CD4-positive, alpha-beta T cell treated with Interleukin-15 for 1 hour (primary cell): Measurements from ENCODE around the gene DDN.

ENCODE experiments used
- DNase-seq: peaks from one replicate; pipeline ENCODE4 v3.0.0-alpha.2; 2020

Gene DDN

DNA sequence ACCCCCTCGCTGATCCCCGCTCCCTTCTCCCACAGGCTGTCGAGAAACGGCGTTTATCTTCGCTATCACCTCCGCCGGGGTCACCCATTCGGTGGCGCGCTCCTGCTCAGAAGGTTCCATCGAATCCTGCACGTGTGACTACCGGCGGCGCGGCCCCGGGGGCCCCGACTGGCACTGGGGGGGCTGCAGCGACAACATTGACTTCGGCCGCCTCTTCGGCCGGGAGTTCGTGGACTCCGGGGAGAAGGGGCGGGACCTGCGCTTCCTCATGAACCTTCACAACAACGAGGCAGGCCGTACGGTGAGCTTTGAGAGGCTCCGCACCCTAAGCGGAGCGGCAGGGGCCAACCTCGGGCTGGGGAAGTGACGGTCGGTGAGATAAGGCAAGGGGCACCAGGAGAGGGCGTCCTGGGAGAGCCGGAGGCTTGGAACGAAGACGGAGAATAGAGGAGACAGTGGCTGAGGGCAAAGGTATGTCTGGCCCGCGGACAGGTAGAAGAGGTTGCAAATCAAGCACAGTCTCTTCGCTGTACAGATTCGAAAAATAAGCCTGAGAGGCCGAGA, 18.7 kb downstream of the DDN start:
- peak; percentile 30 for DNase-seq

DNA sequence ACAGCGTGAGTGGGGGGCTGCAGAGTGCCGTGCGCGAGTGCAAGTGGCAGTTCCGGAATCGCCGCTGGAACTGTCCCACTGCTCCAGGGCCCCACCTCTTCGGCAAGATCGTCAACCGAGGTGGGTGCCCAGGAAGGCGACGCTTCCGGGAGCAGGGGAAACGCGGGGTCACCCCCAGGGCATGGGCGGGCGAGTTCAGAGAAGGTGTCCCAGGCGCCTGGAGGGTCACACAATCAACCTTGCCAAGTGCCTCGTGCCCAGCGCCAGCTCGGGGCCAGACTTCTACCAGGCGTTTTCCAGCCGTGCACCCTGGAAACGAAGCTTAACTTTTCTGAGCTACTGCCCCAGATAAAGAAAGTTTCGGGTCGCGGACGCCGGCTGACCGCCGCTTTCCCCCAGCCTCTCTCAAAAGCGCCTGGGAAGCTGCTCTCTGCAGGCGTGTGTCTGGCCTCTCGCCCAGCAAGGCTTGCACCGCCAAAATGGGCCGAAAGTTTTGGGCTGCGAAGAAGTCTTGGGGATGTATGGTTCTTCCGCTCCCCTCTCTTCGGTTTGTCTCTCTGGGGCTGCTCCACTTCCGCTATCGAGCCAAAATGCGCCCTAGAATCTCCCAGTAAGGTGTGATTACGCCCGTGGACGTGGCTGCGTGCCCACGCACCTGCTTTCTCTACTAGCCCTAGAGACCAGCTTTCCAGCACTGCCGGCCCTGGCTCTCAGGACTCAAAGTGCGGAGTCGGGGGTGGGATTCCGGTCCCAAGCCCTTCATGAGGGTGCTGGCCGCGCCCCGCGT, 19.4 kb downstream of the DDN start:
- peak; percentile 38 for DNase-seq

DNA sequence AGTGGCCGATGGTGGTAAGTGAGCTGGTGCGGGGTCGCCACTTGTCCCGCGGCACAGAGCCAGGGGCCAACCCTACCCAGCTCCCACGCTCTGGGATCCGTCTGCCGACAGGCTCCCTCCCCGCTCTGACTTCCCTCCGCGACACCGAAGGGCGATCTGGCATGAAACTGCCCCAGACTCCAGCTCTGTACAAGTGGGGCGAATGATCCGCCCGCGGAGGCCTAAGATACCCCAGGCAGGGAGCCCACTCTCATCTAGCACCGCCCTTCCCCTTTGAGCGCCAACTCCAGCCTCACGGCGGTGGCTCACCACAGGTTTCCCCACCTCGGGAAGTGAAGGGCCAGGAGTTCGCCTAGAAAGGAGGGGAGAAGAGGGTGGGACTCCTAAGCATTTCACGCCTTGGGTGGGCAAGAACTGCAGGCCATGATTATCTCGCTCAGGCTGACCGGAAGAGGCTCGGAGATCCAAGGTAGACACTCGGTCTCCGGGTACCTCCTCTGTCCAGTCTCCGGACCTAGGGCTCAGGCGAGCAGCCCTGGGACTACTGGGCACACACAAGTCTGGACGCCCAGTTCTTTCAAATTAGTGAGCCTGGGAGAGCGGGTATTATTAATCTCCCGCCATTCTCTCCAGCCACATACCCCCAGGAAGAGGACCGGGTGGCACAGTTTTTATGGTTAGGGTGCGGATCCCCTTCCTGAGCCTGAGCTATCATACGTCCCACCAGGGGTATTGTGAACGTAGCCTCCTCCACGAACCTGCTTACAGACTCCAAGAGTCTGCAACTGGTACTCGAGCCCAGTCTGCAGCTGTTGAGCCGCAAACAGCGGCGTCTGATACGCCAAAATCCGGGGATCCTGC, 20.2 kb downstream of the DDN start:
- DNase-seq: no peak

DNA sequence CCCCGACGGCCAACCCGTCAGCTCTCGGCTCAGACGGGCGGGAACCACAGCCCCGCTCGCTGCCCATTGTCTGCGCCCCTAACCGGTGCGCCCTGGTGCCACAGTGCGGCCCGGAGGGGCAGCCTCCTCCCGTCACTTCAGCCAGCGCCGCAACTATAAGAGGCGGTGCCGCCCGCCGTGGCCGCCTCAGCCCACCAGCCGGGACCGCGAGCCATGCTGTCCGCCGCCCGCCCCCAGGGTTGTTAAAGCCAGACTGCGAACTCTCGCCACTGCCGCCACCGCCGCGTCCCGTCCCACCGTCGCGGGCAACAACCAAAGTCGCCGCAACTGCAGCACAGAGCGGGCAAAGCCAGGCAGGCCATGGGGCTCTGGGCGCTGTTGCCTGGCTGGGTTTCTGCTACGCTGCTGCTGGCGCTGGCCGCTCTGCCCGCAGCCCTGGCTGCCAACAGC, 20.9 kb downstream of the DDN start, which contains the start of gene WNT1:
WNT1 (plus strand) TSS at position 32 of the 450 bp plus-strand sequence; CDS start at position 361, 329 bp downstream.
- DNase-seq: peak; percentile 22

DNA sequence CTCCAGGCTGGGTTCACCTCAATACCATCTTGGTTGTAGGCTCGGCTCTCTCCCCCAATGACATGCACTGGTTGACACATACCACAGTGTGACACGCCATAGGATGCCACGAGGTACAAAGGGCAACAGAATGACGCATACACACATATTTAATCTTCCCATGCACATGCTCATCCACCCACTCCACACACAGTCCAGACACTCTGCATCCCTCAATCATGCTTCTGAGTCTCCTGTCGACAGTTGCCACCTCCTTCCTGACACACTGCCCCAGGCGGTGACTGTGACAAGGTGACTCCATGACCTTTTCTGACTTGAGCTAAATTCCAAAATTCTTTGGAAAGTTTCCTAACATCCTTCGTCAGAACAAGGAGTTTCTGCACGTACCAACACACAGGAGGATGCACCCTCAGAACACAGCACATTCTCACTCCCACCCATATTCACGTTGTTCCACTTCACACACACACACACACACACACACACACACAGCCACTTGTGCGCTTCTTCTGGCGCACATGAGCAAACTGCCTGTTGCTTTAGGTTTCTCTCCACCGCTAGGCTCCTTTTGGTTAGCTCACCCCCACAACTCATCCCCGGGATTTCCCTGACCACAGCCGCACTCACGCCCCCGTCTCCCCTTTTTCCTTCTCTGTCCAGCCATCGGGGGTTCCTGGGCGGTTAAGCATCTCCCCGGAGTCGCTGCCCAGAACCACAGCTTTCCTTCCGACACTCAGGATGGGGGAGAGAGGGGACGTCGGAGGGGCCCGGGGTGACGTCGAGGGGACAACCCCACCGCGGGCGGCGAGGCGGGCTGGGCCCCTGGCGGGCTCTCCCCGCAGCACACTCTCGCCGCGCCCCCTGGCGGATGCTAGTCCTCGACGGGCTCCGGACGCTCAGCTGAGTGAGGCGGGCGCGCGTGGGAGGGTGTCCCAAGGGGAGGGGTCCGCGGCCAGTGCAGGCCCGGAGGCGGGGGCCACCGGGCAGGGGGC, 21.6 kb downstream of the DDN start:
- peak; percentile 79 for DNase-seq

DNA sequence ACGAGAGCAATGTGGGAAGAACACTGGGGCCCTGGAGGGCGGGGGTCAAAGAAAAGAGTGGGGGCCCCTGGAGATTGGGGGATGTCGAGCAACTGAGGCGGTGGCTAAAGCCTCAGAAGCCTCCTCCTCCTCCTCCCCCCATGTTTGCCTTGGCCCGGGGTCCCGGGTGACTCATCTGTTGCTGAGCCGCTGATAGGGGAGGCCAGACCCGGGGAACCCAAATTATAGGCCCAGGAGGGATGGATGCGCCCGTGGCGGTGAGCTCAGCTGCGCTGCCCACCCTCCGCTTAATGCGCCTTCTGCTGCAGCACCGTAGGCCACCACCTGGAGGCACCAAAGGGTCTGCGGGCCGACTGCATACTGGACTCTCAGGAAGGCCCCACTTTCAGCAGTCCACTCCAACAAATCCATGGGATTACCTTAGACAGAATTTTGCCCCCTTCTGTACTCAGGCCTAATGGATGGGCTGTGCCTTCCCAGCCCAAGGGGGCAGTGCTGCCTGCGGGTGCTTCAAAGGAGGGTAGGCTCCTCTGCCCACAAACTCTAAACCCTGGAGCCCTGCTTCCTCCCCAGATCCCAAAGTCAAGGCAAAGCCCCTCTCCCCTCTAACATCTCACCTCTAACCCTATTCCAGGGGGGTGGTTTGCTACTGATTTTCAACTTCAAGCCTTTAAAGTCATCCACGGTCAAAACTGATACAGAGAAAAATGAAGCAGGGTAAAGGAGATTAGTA, 25.1 kb downstream of the DDN start:
- peak; percentile 32 for DNase-seq

DNA sequence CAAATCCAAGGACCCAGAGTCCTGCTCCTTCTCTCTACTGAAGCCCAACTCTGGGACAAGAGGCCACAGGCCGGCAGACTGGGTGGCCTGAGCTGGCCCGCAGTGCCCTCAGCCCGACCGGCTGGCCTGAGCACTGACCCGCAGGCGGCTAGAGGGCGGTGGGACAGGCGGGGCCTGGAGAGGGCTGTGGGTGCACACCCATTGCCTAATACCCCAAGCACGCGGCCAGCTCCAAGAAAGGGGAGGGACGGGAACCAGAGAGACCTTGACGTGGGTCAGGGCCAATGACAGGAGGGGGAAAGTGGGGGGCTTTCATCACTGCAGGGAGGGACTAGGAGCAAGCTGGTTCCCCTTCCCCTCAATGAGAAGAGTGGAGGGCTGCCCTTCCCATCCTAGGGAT, 25.6 kb downstream of the DDN start:
- DNase-seq: no peak

DNA sequence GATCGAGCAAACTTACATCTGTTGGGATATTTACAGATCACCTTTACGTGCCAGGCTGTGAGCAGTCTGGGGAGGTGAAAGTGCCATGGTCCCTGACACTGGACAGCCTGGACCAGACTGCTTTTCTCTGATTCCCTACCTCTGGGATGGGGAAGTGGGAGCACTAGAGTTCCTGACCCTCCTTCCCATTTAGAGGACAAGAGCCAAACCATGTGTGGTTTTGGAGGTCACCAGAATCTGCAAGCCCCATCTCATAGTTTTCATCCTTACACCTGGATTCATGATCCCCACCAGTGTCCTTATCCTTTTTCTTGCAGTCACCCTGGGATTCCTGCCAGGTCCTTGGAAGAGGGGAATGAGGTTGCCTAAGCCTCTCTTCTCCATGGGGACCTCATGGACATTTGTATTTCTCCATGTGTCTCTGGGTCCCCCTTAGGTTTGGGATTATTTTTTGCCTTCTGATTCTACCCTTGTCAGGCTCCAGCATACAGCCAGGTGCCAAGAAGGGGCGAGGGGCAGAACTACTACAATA, 26.2 kb downstream of the DDN start:
- DNase-seq: no peak

DNA sequence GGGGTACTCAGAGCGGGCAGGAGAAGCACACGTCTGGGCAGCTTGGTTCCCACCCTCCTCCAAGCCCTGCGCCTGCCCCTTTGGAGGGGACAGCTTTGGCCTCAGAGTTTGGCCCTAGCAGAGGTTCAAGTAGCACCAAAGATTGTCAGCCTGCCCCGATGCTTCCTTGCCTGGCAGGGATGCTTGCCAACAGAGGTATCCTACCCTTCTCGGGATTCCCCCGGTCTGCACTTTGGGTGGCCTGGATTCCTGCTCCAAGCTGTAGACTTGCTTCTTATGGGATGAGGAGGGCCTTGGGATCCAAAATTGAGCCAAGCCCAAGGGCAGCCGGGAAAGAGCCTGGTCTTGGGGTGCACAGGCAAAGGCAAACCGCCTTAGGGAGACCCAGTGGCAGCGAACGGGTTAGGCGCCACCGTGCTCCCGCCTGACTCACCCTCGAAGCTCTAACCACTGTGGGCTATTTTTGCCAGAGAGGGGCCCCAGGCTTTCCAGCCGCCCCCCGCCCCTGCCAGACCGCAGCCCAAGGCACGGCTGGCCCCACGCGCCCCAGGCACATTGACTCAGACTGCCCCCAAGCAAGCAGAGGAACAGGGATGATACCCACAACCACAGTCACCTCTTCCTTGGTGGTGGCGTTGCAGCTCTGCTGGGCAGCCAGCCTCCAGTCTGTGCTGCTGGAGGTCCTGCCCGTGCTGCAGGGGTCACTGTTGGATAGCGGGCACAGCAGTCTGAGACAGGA, 26.8 kb downstream of the DDN start:
- DNase-seq: no peak

DNA sequence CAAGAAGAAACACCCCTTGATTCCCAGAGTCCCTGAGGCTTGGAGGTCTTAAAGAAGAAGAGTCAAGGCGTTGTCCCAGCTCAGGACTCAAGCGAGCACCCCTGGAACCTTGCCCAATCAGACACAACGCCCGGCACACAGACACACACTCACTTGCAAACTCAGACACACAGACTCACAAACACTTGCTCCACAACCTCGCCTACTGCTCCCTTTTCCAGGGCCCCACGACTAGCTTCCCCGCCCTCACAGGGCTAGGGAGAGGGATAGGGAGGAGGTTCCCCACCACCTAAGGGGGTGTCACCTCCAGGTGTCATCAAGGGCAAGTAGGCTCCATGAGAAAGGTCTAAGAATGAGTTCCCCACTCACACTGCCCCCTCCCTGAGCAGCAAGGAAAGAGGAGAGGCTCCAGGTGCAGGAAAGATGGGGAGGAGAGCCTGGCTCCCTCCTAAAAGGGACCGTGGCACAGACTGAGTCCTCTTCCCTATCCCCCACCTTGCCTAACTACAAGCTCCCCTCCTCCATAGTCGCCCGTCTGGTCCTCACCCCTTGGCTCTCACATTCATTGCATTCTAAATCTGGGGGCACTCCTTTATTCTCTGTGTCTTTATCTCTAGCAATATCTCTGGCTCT, 28.4 kb downstream of the DDN start:
- DNase-seq: no peak

DNA sequence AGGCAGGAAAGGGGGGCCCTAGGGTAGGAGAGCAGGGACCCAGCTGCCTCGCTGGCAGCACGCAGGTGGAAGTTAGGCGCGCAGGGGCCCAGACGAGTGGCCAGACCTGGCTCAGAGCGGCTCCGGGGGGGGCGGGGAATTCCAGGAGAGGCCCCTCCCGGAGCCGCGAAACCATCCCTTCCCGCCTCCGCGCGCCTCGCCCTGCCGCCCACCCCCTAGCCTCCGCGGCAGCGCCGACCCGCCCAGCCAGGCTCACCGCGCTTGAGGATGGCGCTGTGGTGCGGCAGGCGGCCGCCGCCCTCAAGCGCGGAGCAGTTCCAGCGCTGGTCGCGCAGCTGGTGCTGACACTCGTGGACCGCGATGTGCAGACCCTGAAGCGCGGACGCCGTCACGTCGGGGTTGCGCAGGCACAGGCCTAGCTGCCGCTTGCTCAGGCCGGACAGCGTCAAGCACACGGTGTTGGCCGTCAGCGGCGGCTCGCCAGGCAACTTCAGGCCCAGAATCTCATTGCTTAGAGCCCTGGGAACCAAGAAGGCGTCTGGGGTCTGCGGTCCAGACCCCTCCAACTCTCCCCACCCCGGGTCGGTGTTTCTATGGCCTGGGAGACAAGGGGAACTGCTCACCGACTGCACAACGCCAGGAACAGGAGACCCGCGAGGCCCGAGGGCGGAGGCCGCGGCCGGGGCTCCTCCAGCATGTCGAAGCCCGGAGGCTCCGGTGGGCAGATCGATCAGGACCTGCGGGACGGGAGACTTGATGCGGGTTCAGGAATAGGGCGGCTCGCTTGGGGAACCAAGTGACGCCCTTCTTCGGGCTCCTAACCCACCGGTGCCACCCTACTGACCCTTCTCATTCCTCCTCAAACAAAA, 29.1 kb downstream of the DDN start:
- DNase-seq: peak; percentile 30

DNA sequence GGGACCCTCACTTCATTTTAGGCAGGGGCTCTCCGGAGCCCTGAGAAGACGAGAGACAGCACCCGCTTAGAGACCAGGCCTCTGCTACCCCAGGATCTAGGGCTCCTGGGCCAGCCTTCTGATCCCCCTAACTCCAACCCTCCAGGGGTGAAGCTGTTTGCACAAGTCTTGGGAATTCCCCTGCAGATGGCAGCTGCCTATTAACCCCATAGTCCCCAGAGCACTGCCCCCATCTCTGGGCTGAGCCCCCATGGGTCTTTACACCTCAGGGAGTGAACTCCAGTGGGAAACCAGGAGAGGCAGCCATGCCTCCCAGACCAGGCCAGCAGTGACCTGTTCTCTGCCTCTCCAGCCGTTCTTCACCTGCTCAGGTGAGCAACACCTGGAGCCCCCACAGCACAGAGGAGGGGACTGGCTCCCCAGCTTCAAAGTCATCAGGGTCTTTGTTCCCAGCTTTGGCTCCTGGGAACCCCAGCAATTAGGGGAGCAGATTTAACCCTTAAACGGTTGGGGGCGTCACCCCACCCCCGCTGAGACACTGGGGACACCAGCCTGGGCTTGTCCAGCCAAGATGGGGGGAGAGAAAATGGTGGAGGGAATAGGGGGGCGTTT, 29.9 kb downstream of the DDN start:
- DNase-seq: no peak

DNA sequence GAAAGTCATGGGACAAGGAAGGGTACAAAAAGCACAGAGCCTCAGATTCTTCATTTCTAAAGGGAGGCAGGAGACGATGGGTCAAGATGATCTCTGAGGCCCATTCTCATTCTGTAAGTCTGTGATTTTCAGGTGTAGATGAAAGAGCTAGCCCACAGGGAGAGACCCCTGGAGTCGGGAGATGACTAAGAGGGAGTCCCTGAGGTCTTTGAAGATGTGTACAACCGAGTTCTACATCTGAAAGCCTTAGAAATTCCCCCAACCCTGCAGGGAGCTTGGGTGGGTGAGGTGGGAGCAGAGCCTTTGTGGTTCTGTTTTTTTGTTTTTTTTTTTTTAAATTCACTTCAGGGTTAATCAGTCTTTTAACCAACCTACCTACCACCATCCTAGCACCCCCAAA, 30.7 kb downstream of the DDN start:
- no peak for DNase-seq

DNA sequence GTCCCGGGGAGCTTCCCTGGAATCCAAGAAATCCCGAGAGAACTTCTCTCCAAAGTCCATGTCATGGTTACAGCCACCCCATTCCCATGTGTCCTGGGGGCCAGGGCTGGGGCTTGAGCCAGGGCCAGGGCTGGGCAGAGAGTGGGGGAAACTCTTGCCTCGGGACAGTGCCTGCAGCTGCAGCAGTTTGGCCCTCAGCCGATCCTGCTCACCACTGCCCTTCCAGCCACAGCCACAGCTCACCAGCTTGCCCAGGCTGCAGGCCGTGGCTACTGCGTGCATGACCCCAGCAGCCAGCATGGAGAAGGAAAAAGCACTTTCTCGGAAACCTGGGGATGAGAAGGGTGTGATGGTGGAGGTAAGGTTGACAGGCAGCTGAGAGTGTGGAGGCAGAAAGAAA, 31.2 kb downstream of the DDN start:
- no peak for DNase-seq

DNA sequence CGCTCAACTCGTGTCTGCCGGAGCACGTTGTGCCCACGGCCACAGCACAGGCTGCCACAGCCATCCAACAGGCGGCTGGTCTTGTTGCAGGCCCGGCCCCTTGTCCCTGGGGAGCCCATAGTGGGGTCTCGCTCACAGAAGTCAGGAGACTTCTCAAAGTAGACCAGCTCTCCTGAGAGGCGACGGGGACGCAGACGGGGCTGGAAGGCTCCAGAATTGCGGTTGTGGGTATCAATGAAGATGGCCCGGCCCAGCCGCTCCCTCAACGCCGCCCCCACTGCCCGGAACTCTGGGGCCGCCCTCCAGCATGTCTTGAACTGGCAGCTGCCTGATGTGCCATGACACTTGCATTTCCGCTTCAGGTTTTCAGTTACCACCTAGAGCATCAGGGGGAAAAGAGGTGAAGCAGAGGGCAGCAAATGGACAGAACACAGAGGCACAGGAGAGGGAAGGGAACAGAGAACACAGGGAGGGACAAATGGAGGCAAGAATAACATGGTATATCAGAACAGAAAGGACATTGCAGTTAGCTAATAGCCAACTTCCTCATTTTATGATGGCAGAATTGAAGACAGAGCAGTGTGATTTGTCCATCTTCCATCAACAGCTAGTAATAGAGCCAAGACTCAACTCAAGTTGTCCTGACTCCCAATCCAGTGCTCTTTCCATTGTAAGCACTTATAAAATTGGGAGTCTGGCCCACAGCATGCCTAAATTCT, 32.8 kb downstream of the DDN start:
- no peak for DNase-seq

DNA sequence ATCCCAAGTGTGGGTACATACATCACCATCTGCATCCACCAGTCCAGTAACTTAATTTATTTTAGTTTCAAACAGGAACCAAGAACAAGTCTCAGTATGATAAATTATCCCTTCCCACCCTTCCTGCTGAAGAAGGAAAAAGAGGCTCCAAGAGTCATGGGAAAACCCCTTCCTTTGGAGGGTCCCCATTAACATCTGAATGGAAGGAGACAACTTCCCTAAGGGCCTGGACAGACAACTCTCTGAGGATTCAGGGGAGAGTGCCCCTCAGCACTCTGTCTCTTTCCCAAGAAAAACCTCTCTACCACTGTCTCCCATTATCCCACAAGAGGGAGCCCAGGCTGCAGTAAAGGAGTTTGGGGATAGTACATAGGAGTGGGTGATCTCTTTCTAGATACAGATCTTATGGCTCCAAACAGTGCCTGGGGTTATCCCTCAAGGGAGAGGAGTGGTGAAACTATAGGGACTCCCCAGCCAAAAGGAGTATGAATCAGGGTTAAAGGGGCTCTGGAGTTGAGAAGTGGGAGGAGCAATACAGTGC, 33.8 kb downstream of the DDN start:
- no peak for DNase-seq

DNA sequence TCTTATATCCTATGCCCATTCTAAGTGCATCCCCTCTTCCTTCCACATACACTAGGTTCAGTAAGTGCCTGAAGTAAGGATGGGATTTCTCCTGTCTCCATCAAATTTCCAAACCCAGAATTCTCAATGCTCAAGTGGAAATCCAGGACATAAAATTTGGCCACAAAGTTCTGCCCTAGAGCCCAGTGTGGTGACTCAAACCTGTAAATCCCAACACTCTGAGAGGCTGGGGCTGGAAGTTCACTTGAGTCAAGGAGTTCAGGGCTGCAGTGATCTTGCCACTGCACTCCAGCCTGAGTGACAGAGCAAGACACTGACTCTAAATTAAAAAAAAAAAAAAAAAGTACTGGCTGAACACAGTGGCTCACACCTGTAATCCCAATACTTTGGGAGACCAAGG, 37.4 kb downstream of the DDN start:
- no peak for DNase-seq

DNA sequence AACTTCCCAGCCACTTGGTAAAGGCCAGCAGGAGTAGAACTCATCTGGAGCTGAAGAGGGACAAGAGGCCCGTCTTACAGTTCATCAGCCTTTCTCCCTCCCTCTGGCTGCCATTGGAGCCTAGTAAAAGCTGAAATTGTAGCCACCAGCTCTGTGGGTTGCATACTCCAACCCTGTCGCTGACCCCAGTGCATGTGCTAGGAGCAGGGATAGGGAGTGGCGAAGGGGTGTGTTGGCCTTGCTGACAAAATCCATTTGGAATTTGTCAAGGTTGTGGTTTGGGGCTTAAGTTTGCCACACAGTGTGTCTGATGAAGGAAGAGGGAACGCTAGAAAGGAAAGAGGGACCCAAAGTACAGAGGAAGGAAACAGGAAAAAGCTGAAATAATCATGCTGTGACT, 37.8 kb downstream of the DDN start:
- DNase-seq: no peak
